GM06990 (cell line): ENCODE measurements around the gene FAM20C.

ENCODE experiments used
- DNase-seq: peaks from one replicate; pipeline ENCODE4 v3.0.0-alpha.2; 2011; ENCODE audit not compliant: insufficient read length; ENCODE audit errors: extremely low read depth
- H3K27me3 ChIP-seq: replicated peaks from 2 replicates; pipeline ENCODE4 v1.6.0; 2011; ENCODE audit warnings: low read length; ENCODE audit not compliant: control insufficient read depth, insufficient read depth
- H3K36me3 ChIP-seq: 2 replicates; pipeline ENCODE4 v1.5.1; 2011; ENCODE audit warnings: low read length; ENCODE audit not compliant: control insufficient read depth, insufficient read depth
- H3K4me3 ChIP-seq: replicated peaks from 2 replicates; pipeline ENCODE4 v1.5.1; 2011; ENCODE audit warnings: low read depth, mild to moderate bottlenecking, control low read depth, low read length
- CTCF ChIP-seq: IDR thresholded peaks from 2 replicates; pipeline ENCODE4 v1.5.1; 2011; ENCODE audit warnings: low read length, control low read depth, mild to moderate bottlenecking, inconsistent platforms; ENCODE audit not compliant: insufficient read depth, poor library complexity, severe bottlenecking

The FAM20C gene

GRCh38 chr7:253581-254336, 61.4 kb downstream of the FAM20C start:
- no peak for TF ChIP-seq CTCF
- Histone ChIP-seq H3K4me3 (no peak overlapping the region), H3K27me3 (no peaks in the 10 kb centered on the region), H3K36me3 (no peaks in the 10 kb centered on the region)
- no peak for DNase-seq

- TF ChIP-seq CTCF: no peak
These were observed 62.1 kb downstream of the FAM20C start for GRCh38 chr7:254337-255037.

GRCh38 chr7:255038-255435, 62.7 kb downstream of the FAM20C start:
- no peak for TF ChIP-seq CTCF
- Histone ChIP-seq H3K36me3 (no peaks in the 10 kb centered on the region), H3K4me3 (no peak overlapping the region), H3K27me3 (no peaks in the 10 kb centered on the region)
- DNase-seq: no peak

More at GRCh38 chr7:254337-255037, 62.1 kb downstream of the FAM20C start:
- no peak overlapping the region for H3K4me3 ChIP-seq
- no peaks in the 10 kb centered on the region for H3K27me3 ChIP-seq
- H3K36me3 ChIP-seq: no peaks in the 10 kb centered on the region
- no peak for DNase-seq

GRCh38 chr7:255721-256361, 63.5 kb downstream of the FAM20C start:
- no peak for TF ChIP-seq CTCF
- H3K36me3 ChIP-seq: no peaks in the 10 kb centered on the region
- H3K4me3 ChIP-seq: no peak overlapping the region
- no peak for DNase-seq
- no peaks in the 10 kb centered on the region for H3K27me3 ChIP-seq

- Histone ChIP-seq H3K27me3 (no peaks in the 10 kb centered on the region), H3K4me3 (no peak overlapping the region), H3K36me3 (no peaks in the 10 kb centered on the region)
- no peak for TF ChIP-seq CTCF
- no peak for DNase-seq
These were observed 64.1 kb downstream of the FAM20C start for GRCh38 chr7:256461-256940.
